Peyer's patch (tissue), 4 donors: ENCODE data around the gene CDH4.

Source experiments
- CTCF ChIP-seq, 6 experiments: fragments of 450-650 bp in 4 of 6; fragments of 200-600 bp in 2 of 6; sonication (generic) in 1 of 6; IDR thresholded peaks; one replicate each; pipeline ENCODE4 v1.5.1; 2017 to 2019; ENCODE audit warnings: antibody characterized with exemption in 6 of 6, mild to moderate bottlenecking in 3 of 6, moderate library complexity in 1 of 6
- POLR2A ChIP-seq, 2 donors: fragments of 450-650 bp; IDR thresholded peaks; one replicate each; pipeline ENCODE4 v1.5.1; 2017; ENCODE audit warnings: antibody characterized with exemption in 2 of 2, mild to moderate bottlenecking in 2 of 2, moderate library complexity in 2 of 2

DNA sequence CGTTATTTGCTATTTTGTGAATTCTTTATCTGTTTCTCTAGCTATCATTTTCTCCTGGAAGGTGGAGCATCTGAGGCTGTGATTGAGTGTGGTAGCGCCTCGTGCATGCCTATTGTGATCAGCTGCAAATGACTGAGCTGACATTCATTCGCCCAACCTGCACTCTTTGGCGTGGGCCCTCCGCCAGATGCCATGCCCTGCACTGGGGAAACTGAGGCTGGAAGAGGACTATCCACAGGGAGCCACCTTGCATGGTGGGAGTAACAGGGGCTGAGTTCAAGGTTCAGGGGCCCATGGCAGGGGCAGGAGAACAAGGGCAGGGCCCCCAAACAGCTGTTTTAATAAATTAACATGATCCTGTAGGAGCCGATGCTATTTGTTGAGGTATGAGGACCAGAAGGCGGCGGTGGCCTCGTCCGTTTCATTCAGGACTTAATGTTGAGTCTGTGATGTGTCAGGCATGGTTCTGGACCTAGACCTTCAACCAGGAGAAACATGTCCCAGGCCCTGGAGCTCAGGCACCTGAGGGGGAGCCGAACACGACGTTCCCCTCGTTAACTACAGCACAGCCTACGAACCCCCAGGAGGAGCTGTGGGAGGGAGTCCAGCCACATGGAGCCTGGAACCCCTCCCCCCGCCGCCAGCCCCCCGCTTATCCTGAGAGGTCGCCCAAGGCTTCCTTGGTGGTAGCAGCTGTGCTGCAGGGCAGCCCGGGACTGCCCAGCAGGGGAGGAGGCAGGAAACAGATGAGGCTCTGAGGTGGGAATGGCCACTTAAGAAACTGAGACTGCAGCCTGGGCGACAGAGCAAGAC lies 242.9 kb downstream of the CDH4 start:
- TF ChIP-seq POLR2A (IDR thresholded peaks at IDR 0.05), result no peak
- TF ChIP-seq CTCF (IDR thresholded peaks at IDR 0.05), result no peak
